Ectodermal cell (in vitro differentiated cells): Measurements from ENCODE around the gene TRIO.
A peak's percentile ranks its signal among the peaks of the same experiment; 100 is the strongest.

Experiments used
- H3K27ac ChIP-seq: 2 replicates; pipeline ENCODE4 v1.7.0; 2013; ENCODE audit warnings: mild to moderate bottlenecking, low read depth, low read length; ENCODE audit not compliant: insufficient read depth, poor library complexity, severe bottlenecking
- H3K27me3 ChIP-seq: 2 replicates; pipeline ENCODE4 v1.7.0; 2013; ENCODE audit warnings: mild to moderate bottlenecking, low read length; ENCODE audit not compliant: insufficient read depth, control insufficient read depth, poor library complexity, severe bottlenecking
- H3K36me3 ChIP-seq: one replicate; pipeline ENCODE4 v1.7.0; 2013; ENCODE audit warnings: low read length; ENCODE audit not compliant: control insufficient read depth, insufficient read depth
- H3K4me1 ChIP-seq: one replicate; pipeline ENCODE4 v1.7.0; 2013; ENCODE audit warnings: low read length; ENCODE audit not compliant: control insufficient read depth, insufficient read depth
- H3K4me3 ChIP-seq: 2 replicates; pipeline ENCODE4 v1.7.0; 2013; ENCODE audit warnings: low read depth, low read length, control low read depth; ENCODE audit not compliant: insufficient read depth
- H3K9me3 ChIP-seq: 2 replicates; pipeline ENCODE4 v1.7.0; 2013; ENCODE audit warnings: mild to moderate bottlenecking, low read length, moderate library complexity; ENCODE audit not compliant: control insufficient read depth
- WGBS, 2 experiments: methylation state at CpG; one replicate each; pipeline ENCODE4 v1.1.7; 2013; ENCODE audit warnings: missing lambda C conversion rate in 2 of 2; 5-methylcytosine and 5-hydroxymethylcytosine counted together

TRIO gene

GRCh38 chr5:14216372-14216771, 73.2 kb downstream of the TRIO start:
- Histone ChIP-seq H3K9me3 (no peaks in the 10 kb centered on the region), H3K36me3 (no peaks in the 10 kb centered on the region), H3K4me1 (peaks cover 21% of the 10 kb centered on the region), H3K27me3 (no peaks in the 10 kb centered on the region), H3K4me3 (no peak overlapping the region), H3K27ac (no peak overlapping the region)
- 91 to 100% methylated on average over 2 of the region's 2 CpGs for WGBS, 2 experiments

GRCh38 chr5:14216902-14217301, 73.8 kb downstream of the TRIO start:
- Histone ChIP-seq H3K4me3 (no peak overlapping the region), H3K27me3 (no peaks in the 10 kb centered on the region), H3K9me3 (no peaks in the 10 kb centered on the region), H3K4me1 (peaks cover 25% of the 10 kb centered on the region), H3K27ac (no peak overlapping the region), H3K36me3 (no peaks in the 10 kb centered on the region)
- 68 to 73% methylated on average over 7 of the region's 7 CpGs for WGBS, 2 experiments

GRCh38 chr5:14217587-14217986, 74.4 kb downstream of the TRIO start:
- no peaks in the 10 kb centered on the region for H3K36me3 ChIP-seq
- no peak overlapping the region for H3K4me3 ChIP-seq
- no peaks in the 10 kb centered on the region for H3K27me3 ChIP-seq
- peaks cover 28% of the 10 kb centered on the region for H3K4me1 ChIP-seq
- no peak overlapping the region for H3K27ac ChIP-seq
- WGBS, 2 experiments: 86 to 92% methylated on average over 4 of the region's 4 CpGs
- no peaks in the 10 kb centered on the region for H3K9me3 ChIP-seq

GRCh38 chr5:14218011-14218410, 74.9 kb downstream of the TRIO start:
- H3K27me3 ChIP-seq: no peaks in the 10 kb centered on the region
- no peaks in the 10 kb centered on the region for H3K9me3 ChIP-seq
- peaks cover 32% of the 10 kb centered on the region for H3K4me1 ChIP-seq
- H3K4me3 ChIP-seq: no peak overlapping the region
- no peak overlapping the region for H3K27ac ChIP-seq
- H3K36me3 ChIP-seq: no peaks in the 10 kb centered on the region
- 98 to 100% methylated on average over 3 of the region's 3 CpGs for WGBS, 2 experiments

GRCh38 chr5:14218480-14218879, 75.3 kb downstream of the TRIO start:
- no peak overlapping the region for H3K4me3 ChIP-seq
- no peaks in the 10 kb centered on the region for H3K27me3 ChIP-seq
- no peak overlapping the region for H3K27ac ChIP-seq
- no peaks in the 10 kb centered on the region for H3K36me3 ChIP-seq
- H3K9me3 ChIP-seq: no peaks in the 10 kb centered on the region
- peaks cover 36% of the 10 kb centered on the region for H3K4me1 ChIP-seq
- 89 to 92% methylated on average over 6 of the region's 6 CpGs for WGBS, 2 experiments

GRCh38 chr5:14218897-14219573, 75.9 kb downstream of the TRIO start:
- Histone ChIP-seq H3K27me3 (no peaks in the 10 kb centered on the region), H3K9me3 (no peaks in the 10 kb centered on the region), H3K4me1 (peaks cover 37% of the 10 kb centered on the region), H3K27ac (no peak overlapping the region), H3K36me3 (no peaks in the 10 kb centered on the region), H3K4me3 (no peak overlapping the region)
- 88 to 90% methylated on average over 10 of the region's 10 CpGs for WGBS, 2 experiments

GRCh38 chr5:14219800-14220512, 76.8 kb downstream of the TRIO start:
- Histone ChIP-seq H3K27me3 (no peaks in the 10 kb centered on the region), H3K36me3 (no peaks in the 10 kb centered on the region), H3K4me1 (peaks cover 37% of the 10 kb centered on the region), H3K9me3 (no peaks in the 10 kb centered on the region), H3K27ac (no peak overlapping the region), H3K4me3 (no peak overlapping the region)
- WGBS, 2 experiments: 94 to 95% methylated on average over 5 to 6 of the region's 6 CpGs

- no peaks in the 10 kb centered on the region for H3K36me3 ChIP-seq
- H3K9me3 ChIP-seq: no peaks in the 10 kb centered on the region
- H3K27ac ChIP-seq: no peak overlapping the region
- H3K4me3 ChIP-seq: no peak overlapping the region
- peaks cover 37% of the 10 kb centered on the region for H3K4me1 ChIP-seq
- whole genome bisulfite sequencing, 2 experiments: 89 to 96% methylated on average over 1 of the region's 1 CpG
- H3K27me3 ChIP-seq: no peaks in the 10 kb centered on the region
Measured at GRCh38 chr5:14220642-14221041, 77.5 kb downstream of the TRIO start.

GRCh38 chr5:14221732-14222131, 78.6 kb downstream of the TRIO start:
- Histone ChIP-seq H3K9me3 (no peaks in the 10 kb centered on the region), H3K4me3 (no peak overlapping the region), H3K36me3 (no peaks in the 10 kb centered on the region), H3K4me1 (peaks cover 34% of the 10 kb centered on the region), H3K27me3 (no peaks in the 10 kb centered on the region), H3K27ac (peak overlapping the region; percentile 8)
- WGBS, 2 experiments: 91% methylated on average over 5 to 6 of the region's 6 CpGs

GRCh38 chr5:14222206-14222605, 79.1 kb downstream of the TRIO start:
- H3K27ac ChIP-seq: no peak overlapping the region
- peaks cover 31% of the 10 kb centered on the region for H3K4me1 ChIP-seq
- no peaks in the 10 kb centered on the region for H3K36me3 ChIP-seq
- WGBS, 2 experiments: 78 to 82% methylated on average over 2 to 3 of the region's 3 CpGs
- no peak overlapping the region for H3K4me3 ChIP-seq
- no peaks in the 10 kb centered on the region for H3K27me3 ChIP-seq
- H3K9me3 ChIP-seq: no peaks in the 10 kb centered on the region
